Lower leg skin (tissue), 3 donors: ENCODE data around the gene RFNG.

Source experiments
- POLR2A ChIP-seq, 2 donors: fragments of 450-650 bp; IDR thresholded peaks; one replicate each; pipeline ENCODE4 v1.6.1; 2016 to 2017; ENCODE audit warnings: antibody characterized with exemption in 2 of 2, mild to moderate bottlenecking in 1 of 2, moderate library complexity in 1 of 2
- TF ChIP-seq, protein P1 (sequence below), 3 donors: fragments of 450-650 bp; IDR thresholded peaks; one replicate each; pipeline ENCODE4 v1.5.1; 2016; ENCODE audit warnings: antibody characterized with exemption in 3 of 3, mild to moderate bottlenecking in 3 of 3, moderate library complexity in 2 of 3

DNA sequence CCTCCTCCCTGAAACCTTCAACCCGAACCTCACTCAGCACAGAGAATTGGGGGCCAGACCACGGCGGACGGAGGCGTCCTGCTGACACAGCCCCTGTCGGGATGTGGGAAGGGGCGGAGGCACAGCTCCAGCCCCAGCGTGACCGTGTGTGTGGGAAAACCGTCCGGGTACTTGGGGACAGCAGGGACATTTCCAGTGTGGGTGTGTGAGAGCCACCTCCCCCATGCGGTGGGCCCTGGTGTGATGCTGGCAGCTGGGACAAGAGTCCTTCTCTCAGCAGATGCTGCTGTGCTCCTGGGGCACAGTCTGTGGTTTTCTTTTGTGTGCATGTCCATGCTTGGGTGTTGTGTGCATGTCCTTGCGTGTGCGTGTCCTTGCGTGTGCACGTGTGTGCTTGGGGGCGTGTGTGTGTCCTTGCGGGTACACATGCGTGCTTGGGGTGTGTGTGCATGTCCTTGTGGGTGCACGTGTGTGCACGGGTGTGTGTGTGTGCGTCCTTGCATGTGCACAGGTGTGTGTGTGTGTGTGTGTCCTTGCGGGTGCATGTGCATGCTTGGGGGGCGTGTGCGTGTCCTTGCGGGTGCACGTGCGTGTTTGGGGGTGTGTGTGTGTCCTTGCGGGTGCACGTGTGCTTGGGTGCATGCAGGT, 45.8 kb downstream of the RFNG start:
- TF ChIP-seq, protein P1, sequence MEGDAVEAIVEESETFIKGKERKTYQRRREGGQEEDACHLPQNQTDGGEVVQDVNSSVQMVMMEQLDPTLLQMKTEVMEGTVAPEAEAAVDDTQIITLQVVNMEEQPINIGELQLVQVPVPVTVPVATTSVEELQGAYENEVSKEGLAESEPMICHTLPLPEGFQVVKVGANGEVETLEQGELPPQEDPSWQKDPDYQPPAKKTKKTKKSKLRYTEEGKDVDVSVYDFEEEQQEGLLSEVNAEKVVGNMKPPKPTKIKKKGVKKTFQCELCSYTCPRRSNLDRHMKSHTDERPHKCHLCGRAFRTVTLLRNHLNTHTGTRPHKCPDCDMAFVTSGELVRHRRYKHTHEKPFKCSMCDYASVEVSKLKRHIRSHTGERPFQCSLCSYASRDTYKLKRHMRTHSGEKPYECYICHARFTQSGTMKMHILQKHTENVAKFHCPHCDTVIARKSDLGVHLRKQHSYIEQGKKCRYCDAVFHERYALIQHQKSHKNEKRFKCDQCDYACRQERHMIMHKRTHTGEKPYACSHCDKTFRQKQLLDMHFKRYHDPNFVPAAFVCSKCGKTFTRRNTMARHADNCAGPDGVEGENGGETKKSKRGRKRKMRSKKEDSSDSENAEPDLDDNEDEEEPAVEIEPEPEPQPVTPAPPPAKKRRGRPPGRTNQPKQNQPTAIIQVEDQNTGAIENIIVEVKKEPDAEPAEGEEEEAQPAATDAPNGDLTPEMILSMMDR (IDR thresholded peaks at IDR 0.05), result peak in 1 of 3 donors; percentile 7
- no peak for TF ChIP-seq POLR2A (IDR thresholded peaks at IDR 0.05)
